Activated T-cell treated with anti-CD3 and anti-CD28 coated beads, Interleukin-2, amount 50 U/mL, for 48 hours (primary cell): ENCODE measurements around the gene NPL.

ENCODE experiments used
- DNase-seq, 2 experiments: peaks; one replicate each; pipeline ENCODE4 v3.0.0-alpha.2; 2020

Gene NPL

DNA sequence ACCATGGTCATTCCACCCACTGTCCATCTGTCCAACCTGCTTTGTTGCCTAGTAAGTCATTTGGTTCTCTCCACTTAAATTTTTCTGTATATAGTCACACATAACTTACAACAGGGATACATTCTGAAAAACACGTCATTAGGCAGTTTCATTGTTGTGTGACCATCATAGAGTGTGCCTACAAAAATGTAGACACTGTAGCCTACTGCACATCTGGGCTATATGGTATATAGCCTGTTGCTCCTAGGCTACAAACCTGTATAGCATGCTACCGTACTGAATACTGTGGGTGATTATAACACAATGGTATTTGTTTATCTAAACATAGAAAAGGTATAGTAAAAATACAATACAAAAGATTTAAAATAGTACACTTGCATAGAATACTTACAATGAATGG is 10.0 kb upstream of the NPL start:
- DNase-seq = no peak

DNA sequence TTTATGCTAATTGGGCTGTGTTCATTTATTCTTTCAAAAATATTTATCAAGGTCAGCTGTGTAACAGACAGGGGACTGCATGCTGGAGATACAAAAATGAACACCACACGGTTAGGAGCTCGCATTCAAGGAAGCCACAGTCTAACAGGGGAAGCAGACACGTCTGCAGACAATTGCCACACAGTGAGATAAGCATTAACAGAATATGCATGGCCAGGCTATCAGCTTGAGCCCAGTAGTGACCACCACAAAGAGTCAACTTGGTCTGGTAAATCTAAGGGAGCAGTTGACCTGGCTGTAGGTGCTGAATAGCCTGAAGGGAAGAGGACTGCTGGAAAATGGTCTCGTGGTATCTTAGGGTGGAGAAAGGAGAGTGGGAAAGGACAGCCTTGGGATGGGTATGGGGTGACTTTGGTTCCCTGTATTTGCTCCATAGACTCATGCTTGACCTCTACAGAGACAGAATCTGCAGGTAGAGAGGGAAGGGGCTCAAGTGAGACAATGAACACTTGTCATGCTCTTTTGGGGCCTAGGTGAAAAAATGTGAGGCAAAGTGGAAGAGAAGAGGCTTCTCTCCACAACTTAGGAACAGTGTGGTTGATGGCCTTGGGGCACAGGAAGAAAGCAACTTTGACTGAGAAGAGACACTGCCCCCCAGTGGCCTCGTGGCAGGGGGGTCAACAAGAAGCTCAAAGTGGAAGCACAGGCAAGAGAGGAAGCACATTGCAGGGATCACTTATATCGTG is 7.6 kb upstream of the NPL start:
- DNase-seq = peak; percentile 79 to 82

DNA sequence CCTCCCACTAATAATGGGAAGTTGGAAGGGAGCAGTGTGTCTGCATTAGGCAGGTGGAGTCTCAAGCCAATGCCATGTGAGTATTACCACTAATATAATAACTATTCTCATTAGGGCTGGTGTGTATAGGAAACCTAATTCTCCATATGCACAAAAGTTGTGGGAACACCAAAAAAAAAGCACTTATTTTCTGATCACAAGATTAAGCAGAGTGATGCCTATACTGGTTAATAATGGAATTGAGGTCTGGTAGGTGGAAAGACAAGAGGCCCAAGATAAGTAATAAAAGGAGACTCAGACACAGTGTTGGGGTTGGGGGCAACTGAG is 7.0 kb upstream of the NPL start:
- no peak for DNase-seq

DNA sequence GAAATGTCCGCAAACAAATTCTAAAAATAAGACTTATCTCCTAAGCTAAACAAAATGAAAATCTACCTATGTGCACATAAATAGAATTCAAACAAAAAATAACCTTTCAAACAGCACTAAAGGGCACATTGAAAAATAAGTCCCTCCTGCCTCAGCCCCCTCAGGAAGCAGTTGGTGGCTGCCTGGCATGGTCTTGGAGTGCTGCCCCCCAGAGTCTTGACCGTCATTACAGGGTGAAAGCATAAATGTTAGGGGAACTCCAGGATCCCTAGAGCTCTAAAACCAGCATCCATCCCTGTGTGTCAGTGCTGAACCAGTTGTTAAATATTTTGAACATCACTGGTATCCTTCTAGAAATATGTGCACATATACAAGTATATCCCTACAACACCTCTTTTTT is 6.5 kb upstream of the NPL start:
- DNase-seq = no peak

DNA sequence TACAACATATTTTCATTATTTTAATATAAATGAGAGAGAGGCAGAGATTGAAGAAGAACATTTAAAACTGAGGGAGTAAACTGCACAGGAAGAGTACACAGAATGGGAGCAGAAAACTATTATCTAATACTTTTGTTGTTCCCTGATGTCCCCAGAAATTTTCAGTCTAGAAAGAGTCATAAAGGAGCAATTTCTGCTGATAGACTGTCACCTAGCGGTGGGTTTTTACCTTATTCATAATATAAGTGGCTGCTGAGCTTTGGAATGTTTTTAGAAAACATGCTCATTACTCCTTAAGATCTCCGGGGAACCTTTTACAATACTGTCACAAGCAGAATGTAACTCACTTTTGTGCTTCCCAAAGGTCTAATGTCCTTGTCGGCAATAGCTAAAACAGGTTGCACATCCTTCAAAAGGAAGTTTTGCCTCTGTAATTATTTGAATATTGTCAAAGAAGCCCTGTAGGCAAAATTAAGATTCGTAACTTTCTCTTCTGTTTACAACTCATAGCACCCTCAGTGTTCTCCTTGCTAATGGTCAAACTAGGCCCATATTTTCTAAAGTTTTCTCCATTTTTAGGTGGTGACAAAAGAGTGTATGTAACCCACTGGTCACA is 4.9 kb upstream of the NPL start:
- DNase-seq = no peak

DNA sequence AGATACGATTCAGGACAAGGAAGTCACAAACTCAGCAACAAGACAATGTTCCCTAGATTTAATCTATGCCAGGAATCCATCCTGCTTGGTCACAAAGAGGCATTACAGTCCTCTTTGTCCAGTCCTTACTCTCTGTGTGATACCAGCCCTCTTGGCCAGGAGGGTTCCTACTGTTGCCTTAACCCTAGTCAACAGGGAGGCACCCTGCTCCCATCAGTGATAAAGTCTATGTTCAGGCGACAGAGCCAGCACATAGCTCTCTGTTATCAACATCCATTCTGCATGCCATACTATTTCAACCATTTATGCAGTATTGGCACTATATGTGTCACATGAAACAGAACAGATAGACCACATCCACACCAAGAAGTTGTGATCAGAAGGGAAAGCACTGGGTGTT is 4.4 kb upstream of the NPL start:
- DNase-seq = no peak

DNA sequence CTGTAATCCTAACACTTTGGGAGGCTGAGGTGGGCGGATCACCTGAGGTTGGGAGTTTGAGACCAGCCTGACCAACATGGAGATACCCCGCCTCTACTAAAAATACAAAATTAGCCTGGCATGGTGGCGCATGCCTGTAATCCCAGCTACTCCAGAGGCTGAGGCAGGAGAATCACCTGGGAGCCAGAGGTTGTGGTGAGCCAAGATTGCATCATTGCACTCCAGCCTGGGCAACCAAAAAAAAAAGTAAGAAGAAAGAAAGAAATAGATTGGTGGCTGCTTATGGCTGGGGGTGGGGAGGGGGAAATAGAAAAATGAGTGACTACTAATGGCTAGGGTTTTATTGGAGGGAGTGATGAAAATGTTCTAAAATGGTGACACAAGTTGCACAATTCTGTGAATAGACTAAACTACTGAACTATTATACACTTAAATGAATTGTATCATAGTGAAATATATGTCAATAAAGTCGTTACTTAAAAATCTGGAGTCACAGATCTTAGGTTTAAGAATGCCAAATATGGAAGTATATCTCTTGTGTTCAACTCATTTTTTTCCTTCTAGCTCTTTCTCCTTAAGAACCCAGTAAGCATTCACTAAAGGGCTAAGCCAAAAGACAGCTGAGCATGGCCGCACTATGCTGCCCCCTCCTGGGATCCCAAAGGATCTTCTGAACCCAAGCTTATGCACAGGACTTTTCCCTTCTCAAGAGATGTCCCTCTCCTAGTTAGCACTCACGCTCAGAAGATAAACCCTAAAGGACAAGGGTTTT is 3.2 kb upstream of the NPL start:
- peak; percentile 43 to 59 for DNase-seq

DNA sequence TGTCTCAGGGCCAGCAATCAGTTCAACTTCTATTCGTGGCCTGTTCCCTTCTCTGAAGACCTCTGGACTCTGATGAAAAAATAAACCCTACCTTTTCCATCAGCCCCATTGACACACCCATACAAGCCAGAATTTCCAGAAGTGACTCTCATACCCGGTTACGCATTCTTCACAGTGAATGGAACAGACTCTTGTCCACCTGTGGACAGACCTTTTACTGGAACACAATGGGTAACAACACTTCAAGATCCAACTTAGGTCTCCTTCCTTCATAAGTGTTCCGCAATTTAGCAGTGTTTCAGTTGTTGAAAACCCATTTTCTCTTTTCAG is 2.6 kb upstream of the NPL start:
- no peak for DNase-seq

DNA sequence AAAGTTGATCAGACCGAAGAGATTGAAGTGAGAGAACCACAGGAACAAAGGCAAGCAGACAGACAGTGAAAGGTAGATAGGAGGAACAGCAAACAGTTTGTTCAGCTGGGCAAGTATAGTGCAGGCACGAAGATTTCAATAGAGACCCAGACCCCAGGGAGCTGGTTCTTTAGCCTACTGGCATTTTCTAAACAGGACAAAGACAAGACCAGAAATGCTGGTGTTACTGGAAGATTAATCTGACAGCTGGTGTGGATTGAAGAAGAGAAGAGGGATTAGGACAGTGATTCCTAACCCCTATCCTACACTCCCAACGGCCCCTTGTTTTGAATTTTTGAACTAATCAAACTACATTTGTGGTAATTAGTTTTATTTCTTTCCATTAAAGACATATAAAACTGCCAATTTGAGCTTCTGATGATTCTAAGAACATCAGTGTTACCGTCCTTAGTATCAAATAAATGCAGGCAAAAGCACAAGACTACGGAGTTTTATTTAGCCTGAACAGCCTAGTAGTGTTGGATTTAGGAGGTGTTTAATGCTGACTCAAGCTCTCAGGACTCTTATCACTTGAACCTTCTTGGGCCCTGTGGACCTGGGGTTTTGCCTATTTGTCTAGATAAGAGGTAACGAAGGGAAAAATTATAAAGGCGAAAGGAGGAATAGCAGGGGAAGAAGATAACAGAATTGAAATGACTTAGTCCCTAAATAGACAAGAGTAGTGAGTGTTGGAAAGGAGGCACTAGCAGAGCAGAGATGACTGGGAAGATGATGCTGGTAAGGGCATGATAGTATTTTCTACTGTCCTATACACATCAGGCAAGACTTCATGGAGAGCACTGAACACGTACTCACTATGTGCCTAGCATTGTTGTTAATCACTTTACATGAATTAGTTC is 2.0 kb downstream of the NPL start:
- DNase-seq = no peak

DNA sequence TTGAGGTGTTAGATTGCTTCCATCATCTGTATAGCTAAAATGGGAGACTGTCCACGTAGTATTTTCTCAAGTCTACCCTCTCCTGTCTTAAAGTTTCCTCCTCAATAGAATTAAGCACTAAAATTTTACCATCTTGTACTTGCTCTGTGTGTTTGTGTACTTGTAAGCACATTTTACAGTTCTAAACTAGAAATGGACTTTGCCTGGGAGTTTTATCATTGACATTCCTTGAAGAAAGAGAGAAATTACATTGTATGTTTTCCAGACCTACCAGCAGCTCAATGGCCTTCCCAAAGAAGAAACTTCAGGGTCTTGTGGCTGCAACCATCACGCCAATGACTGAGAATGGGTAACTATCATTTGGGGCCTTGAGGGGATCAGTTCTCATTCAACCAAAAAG is 4.5 kb downstream of the NPL start:
- DNase-seq = no peak

DNA sequence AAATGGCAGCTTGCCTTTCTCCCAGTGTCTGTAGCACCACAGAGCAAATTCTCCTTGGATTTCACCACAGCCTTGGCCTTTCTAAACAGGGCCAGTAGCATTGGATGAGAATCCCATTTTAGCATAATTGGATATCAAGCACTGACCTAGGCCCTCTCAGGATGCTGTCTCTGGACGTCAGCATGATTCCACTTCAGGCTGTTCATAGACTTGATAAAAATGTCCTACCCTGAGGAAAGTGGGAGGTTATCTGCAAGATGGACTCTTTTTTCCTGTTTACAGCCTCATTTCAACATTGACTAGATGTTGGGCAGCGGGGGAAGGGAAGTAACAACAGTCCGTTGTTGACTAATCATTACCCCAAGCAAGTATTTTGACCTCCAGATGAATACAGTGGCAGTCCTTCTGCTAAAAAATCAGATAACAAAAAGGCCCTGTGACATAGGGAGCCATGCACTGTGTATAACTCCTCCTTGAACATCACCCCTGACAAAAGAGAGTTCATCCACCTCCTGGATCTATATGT is 5.2 kb downstream of the NPL start:
- DNase-seq = no peak

DNA sequence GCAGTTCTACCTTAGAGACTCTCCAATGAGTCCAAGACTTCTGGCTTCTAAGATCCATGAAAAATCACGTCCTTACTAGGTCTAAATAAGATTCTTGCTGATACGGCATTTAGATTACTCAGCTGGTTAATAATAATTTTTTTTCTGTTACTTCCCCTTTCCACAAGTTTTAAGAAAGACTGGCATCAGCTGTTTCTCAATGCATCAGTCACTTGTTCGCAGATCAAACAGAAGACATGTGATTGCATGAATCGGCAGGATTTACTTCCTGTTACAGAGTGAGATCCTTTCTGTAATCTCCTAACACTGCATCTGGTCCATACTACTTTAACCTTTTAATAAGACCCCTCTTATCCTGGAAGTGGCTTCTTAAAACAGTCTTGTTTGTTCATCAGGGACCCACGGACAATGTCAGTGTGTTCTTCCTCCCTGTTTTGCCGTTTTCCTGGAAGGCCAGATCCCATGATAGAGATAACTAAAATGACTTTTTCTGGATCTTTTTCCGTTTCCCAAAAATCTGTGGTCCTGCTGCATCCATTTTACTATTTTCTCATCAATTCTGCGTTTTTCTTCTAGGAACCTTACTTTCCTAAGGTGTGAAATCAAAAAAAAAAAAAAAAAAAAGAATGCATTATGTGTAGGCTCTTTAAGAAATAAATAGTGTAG is 6.1 kb downstream of the NPL start:
- DNase-seq = no peak

DNA sequence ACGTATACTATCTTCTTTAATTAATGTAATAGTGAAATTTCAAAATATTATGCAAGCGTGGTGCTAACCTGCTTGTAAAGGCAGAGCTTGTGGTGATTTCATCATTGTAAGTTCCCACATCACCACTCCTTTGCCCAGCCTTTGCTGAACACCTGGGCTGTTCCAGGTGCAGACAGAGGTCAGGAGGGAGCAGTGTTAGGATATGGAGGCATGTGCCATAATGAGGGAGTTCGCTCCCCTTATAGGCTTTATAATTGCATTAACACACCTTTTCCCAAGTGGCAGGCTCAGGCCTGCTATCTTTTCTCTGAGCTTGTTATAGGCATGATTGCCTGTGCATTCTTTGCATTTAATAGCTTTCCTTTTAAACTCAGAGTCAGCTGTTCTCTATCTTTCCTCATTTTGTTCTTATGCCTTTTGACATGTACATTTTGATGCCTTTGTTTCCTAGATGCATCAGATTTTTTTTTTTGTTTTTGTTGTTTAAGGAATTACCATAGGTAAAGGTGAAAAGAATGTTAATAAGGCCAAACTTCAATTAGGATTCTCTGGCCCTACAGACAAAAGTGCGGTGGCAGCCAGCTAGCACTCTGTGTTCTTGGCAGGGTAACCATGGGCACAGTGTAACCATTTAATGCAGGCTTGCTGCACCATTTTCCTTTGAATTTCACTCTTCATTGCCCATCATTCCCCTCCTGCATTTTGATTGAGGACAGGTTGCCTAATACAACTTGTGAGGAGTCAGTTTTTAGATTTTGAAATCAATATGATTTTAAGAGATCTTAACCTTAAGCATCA is 12.6 kb downstream of the NPL start:
- no peak for DNase-seq

DNA sequence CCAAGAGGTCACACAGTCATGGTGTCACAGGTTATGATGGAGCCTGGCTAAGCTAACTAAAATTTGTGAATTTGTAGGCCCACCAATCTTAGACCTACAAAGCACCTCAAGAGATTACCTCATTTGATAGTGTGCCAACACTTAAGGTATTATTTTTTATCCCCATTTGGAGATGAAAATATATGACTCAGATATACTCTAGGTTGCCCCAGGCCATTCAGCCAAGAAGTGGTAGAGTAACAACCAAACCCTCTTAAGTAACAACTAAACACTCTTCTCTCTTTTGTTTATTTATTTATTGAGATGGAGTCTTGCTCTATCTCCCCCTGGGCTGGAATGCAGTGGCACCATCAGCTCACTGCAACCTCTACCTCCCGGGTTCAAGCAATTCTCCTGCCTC is 14.3 kb downstream of the NPL start:
- DNase-seq = no peak

DNA sequence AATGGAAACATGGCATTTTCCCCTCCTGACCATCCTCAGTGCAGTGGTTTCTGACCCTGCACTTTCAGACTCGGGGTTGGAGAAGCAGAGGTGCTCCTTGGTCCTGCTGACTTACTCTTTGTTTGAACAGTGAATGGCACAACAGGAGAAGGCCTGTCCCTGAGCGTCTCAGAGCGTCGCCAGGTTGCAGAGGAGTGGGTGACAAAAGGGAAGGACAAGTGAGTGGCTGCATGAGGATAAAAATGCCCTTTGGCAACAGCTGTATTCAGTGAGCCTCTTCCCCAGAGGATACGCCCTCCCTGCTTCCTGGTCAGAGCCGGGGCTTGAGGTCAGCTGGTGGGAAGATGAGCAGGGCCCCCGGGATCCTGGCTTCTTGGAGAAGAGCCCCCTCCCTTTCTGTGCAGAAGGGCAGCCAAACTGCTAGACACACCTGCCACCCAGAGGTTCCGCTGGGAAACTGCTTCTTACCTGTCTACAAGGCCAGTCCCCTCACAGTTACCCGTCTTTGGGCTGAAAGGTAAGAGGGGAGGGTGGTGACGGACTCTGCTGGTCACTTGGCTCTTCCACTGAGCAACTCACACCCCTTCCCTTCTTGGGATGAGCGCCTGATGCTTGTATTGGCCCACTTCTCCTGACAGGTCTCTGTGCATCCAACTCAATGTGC is 16.6 kb downstream of the NPL start:
- DNase-seq = no peak

DNA sequence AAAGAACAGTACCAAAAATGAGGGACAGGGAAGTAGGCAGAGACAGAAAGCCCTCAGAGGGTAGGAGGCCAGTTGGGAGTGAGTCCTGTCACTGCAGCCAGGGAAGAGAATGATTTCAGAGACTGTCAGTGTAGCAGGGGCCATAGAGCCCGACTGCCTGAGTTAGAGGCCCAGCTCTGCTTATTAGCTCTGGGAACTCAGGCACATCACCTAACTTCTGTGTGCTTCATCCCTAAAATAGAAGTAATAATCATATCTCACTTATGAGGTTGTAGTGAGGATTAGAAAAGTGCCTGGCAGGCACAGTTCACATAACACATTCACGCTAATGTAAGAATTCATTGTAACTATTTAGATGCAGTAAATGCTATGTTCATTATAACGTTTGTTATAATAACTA is 18.3 kb downstream of the NPL start:
- no peak for DNase-seq

DNA sequence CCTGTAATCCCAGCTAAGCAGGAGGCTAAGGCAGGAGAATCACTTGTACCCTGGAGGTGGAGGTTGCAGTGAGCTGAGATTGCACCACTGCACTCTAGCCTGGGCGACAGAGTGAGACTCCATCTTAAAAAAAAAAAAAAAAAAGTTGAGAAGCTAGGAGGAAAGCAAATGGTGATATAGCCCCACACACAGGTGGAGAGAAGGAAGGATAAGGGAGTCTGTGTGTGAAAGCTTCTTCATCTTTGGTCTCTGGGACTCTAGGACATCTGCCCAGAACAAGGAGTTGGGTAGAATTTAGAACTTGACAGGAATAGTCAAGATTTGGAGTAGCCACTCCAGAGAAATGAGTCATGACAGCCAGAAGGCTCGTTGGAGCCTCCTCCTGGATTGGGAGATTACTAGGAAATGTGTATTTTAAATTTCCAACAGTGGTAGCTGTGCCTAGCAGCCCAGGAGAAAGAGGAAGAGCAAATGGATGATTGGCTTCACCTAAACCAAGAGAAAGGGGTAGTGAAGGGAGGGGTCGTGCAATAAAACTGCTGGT is 19.9 kb downstream of the NPL start:
- no peak for DNase-seq

DNA sequence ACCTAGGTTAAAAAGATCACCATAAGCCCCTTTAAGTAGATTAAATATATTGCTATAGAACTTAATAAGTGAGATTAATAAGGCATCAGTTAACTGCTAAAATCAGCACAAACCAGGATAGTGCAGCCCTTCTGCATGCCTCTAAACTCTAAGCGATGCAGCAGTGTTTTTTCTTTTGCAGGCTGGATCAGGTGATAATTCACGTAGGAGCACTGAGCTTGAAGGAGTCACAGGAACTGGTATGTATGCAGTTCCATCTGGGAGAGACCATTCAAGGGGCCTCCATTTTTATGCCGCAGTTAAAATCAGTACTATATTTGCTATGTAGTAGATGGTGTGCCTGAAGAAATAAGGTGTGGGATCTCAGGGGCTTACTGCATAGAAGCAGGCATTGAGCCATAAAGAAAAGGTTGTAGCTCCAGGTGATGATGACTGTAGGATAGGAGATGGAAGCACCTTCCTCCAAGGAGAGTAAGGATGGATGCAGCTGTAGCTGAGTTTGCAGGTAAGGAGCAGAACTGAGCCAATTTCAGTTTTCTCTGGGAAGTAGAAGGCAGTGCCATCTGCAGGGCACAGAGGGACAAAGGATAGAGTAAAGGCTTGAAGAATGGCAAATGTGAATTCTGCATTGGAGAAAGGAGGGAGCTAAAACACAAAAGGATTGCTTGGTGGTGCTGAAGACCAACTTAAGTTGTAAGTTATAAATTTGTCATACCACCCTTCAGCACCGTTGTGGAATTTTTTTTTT is 22.6 kb downstream of the NPL start:
- no peak for DNase-seq

DNA sequence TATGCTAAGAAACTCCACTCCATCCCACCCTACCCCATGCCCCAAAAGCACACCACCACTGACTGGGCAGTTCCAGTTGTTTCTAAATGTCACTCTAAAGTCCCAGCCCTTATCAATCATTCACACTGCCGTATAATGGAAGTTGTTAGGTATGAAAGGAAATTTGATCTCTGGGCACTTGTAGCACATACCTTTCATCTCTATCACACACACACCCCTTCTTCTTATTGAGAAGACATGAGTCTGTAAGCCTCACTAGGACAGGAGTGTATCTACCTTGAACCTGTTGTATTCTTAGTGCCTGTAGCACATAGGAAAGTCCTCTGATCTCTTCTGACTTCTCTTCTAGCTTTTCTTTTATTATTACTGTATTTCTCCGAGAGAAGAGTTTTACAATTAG is 27.3 kb downstream of the NPL start:
- DNase-seq = no peak

DNA sequence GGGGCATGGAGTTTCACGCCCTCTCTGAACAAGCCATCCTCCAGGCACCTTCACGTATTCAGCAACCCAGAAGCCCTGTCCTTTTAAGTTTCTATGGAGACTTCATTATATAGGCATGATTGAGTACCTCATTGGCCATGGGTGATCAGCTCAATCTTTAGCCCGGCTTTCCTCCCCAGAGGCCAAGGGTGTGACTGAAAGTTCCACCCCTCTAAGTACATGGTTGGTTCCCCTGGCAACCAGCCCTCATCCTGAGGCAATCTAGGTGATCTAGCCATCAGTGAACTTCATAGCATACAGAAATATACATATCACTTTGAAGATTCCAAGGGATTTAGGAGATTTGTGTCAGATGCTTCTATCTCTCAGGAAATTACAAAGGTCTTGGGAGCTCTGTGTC is 28.2 kb downstream of the NPL start:
- DNase-seq = no peak
